ENCODE measurements around the gene CHD6.
A peak's percentile ranks its signal among the peaks of the same experiment; 100 is the strongest.

The CHD6 gene

DNA sequence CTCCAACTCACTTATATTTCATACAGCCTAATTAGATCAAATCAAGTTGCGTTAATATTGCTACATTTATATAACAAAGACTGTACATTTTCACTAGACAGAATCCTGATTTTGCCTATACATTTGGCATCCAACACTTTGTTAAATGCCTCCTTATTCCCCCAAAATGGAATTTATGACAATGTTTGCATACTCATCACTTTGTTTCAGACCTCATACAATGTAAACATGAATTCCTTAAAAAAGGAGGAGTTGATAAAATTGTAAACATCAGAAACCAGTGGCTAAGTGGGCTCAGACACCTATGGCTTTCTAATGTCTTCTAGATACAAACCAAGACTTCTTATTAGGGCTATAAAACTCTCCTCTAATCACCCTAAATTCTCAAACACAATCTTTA, 87.3 kb downstream of the CHD6 start:
- DNase-seq (ENCODE audit: low spot score): no peak
- Histone ChIP-seq H3K27ac (no peak overlapping the region), H3K4me3 (no peak overlapping the region)
- TF ChIP-seq CTCF (IDR thresholded peaks at IDR 0.05): no peak

GRCh38 chr20:41526327-41526726, 91.8 kb downstream of the CHD6 start:
- no peak for DNase-seq (ENCODE audit: low spot score)

DNA sequence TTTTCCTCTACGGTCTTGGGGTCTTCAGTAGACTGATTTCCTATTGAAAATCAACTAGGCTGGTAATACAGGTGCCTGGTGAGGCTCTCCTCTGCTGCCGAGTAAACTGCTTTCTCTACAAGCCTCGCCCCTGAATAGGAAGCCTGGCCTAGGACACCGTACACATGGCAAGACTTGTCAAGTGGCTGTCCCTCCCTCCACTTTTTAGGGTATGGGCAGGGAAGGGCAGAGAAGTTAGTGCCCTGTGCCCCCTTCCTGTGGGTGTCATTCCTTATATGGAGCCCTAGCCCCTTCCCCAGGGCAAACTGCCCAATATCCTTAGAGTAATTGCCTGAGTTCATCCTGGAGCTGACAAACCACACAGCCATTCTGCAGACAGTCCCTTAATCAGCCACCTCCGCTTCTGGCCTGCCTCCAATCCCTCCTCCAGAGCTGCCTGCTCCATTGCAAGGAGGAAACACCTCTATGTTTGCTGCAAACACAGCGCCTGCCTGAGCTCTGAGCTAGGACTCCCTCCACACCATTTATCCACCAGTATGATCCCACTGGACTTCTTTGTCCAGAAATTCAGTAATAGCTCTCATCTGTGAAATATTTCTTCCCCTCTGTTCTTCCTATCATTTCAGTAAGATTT, 93.1 kb downstream of the CHD6 start:
- H3K27ac ChIP-seq: no peak overlapping the region
- DNase-seq (ENCODE audit: low spot score): no peak
- peak overlapping the region; percentile 29 for H3K4me3 ChIP-seq

More at GRCh38 chr20:41526327-41526726, 91.8 kb downstream of the CHD6 start:
- TF ChIP-seq CTCF (IDR thresholded peaks at IDR 0.05): no peak
- H3K4me3 ChIP-seq: no peak overlapping the region
- H3K27ac ChIP-seq: no peak overlapping the region

DNA sequence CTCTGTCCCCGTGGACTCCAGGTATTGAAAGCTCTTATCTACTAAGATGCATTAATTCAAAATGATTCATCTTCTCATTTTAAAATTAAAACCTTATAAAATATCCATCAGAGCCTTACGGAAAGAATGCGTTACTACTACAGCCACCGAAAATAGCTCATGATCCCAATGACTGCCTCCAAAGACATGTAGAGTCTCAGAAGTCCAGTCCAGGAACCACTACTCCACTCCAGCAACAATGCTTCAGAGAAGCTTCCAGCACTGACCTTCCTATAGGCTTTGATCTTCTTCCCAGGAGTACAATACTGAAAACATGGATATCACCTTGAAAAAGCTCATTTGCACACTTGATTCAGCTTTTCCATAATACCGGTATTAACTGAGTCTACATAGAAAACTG, 94.3 kb downstream of the CHD6 start:
- TF ChIP-seq CTCF (IDR thresholded peaks at IDR 0.05): no peak
- Histone ChIP-seq H3K27ac (no peak overlapping the region), H3K4me3 (no peak overlapping the region)

More for the DNA sequence above, 93.1 kb downstream of the CHD6 start:
- TF ChIP-seq CTCF (IDR thresholded peaks at IDR 0.05): no peak

DNA sequence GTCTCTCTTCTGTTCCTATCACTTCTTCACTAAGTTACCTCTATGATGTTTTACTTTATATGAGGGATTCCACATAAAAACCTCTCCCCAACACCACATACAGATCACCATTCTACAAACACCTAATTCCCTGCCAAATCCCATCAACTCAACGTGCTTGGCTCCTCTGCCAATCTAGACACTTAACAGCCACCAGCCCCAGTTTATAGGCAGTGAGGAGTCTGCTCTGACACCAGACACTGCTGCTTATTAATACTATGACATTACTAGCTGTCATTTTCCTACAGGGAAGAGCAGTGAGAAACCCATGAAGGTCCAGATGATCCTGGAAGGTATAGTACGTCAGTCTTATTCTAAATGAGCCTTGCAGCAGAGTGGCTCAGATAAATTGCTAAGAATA, 104.3 kb downstream of the CHD6 start:
- Histone ChIP-seq H3K27ac (no peak overlapping the region), H3K4me3 (no peak overlapping the region)
- DNase-seq (ENCODE audit: low spot score): no peak
- no peak for TF ChIP-seq CTCF (IDR thresholded peaks at IDR 0.05)

More for the DNA sequence above, 94.3 kb downstream of the CHD6 start:
- no peak for DNase-seq (ENCODE audit: low spot score)

DNA sequence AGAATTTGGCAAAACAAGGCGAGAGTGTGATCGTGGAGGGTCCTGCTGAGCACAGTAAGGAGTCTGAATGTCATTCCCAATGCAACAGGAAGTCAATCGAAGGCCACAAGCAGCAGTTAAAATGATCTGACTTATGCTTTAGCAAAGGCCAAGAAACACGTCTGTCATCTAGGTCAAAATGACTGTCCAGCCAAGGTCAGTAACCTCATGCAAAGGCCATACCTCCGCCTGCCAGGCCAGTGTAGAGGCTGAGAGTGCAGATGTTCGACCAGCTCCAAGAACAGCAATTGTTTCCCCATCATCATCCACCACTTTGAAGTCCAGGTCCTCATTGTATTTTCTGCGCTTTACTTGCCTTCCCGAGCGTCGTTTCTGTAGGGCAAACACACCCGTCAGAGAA, 105.6 kb downstream of the CHD6 start:
- TF ChIP-seq CTCF (IDR thresholded peaks at IDR 0.05): no peak
- Histone ChIP-seq H3K27ac (no peak overlapping the region), H3K4me3 (no peak overlapping the region)
- no peak for DNase-seq (ENCODE audit: low spot score)

DNA sequence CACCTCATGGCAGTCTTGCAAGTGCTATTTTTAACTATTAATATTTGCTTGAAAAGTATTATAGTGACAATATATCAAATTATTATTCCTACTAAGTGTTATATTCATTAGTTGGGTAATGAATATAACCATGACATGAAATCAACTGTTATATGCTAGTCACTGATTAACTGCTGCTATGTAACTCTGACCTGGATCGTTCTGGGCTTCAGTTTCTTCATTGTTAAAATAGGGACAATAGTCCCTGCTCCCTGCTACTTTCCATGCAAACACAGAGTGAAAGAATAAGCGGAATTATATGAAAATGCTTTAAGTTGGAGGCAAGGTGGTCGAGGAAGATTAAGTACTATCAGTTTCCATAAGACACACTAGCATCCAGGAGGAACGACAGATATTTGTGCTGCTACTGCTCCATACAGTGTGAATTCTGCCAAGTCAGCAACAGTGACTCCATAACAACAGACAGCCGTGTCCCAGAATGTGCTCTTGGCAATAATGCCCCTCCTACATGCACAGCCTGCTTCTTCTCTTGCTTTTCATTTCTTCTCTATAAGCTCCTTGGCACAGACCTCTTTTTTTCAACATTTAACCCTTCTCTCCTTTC, 107.2 kb downstream of the CHD6 start:
- no peak for DNase-seq (ENCODE audit: low spot score)
- Histone ChIP-seq H3K4me3 (no peak overlapping the region), H3K27ac (no peak overlapping the region)
- no peak for TF ChIP-seq CTCF (IDR thresholded peaks at IDR 0.05)
